Measurements from ENCODE around the gene PCSK7. TPM values are rescaled to one million over a fixed set of nuclear protein-coding genes. Genes with fewer than 3 reads are reported as not detected.

Gene PCSK7
- total RNA-seq, 1 donor from 2014 or later, result 54.6 TPM

DNA sequence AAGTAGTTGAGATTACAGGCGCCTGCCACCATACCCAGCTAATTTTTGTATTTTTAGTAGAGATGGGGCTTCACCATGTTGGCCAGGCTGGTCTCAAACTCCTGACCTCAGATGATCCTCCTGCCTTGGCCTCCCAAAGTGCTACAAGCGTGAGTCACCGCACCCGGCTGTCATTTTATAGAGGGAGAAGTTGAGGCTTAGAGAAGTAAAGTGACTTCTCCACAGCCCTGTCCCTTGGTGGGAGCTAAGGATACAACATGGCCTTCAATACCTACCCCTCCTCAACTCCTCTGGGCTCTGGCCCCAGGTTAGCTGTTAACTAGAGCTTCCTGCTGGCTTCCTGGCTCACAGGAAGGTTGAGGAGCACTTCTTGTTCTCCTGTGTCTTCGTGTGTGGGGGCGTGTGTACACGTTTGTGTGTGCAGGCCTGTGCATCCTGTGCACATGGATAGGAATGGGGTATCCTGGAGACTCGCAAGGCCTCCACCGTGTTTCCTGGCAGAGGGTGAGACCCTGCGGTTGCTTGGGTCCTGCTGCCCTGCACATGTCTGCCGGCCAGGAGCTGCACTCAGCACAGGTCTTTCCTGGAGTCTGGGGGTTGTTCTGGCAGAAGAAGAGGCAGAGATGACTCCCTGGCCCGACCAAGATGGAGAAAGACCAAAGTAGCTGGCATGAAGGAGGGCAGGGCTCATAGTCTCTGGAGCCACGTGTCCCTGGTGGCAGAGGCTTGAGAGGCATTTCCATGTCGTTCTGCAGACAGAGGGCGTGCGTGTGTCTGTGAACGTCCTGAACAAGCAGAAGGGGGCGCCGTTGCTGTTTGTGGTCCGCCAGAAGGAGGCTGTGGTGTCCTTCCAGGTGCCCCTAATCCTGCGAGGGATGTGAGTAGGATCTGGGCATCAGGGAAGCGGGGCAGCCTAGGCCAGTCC lies 51.0 kb downstream of the PCSK7 start:
- peak; percentile 42 for DNase-seq (ENCODE audit: extremely low spot score, unreplicated experiment)
- Mint-ChIP-seq H3K36me3 (peaks cover 19% of the 10 kb centered on the region), H3K9me3 (no peaks in the 10 kb centered on the region), H3K4me3 (peak overlapping the region; percentile 72), H3K4me1 (ENCODE audit: unreplicated experiment) (peaks cover 36% of the 10 kb centered on the region), H3K27ac (peak overlapping the region; percentile 83), H3K27me3 (no peaks in the 10 kb centered on the region)
- TF ChIP-seq, protein P1, sequence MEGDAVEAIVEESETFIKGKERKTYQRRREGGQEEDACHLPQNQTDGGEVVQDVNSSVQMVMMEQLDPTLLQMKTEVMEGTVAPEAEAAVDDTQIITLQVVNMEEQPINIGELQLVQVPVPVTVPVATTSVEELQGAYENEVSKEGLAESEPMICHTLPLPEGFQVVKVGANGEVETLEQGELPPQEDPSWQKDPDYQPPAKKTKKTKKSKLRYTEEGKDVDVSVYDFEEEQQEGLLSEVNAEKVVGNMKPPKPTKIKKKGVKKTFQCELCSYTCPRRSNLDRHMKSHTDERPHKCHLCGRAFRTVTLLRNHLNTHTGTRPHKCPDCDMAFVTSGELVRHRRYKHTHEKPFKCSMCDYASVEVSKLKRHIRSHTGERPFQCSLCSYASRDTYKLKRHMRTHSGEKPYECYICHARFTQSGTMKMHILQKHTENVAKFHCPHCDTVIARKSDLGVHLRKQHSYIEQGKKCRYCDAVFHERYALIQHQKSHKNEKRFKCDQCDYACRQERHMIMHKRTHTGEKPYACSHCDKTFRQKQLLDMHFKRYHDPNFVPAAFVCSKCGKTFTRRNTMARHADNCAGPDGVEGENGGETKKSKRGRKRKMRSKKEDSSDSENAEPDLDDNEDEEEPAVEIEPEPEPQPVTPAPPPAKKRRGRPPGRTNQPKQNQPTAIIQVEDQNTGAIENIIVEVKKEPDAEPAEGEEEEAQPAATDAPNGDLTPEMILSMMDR (conservative IDR thresholded peaks at IDR 0.05), result peak; percentile 69

DNA sequence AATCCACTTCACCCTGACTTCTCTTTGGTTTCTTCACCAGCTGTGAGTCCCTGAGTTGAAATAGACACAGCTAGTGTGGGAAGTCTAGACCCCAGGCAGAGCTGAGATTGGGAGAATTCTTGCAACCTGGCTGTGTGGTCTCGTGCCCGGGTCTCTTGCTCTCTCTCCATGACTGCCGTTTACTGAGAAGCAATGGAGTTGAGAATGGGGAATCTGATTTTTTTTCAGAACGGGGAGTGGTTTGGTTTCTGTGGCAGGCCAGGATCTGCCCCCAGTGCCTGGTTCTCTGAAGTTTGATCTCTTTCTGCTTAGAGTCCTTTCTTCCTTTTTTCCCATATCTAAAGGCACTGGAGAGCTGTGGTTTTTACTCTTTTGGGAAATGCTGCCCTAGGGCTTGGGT lies 51.9 kb downstream of the PCSK7 start:
- Mint-ChIP-seq H3K4me1 (ENCODE audit: unreplicated experiment) (peaks cover 43% of the 10 kb centered on the region), H3K4me3 (peak overlapping the region; percentile 95), H3K27ac (peak overlapping the region; percentile 83), H3K9me3 (no peaks in the 10 kb centered on the region), H3K36me3 (peaks cover 14% of the 10 kb centered on the region), H3K27me3 (no peaks in the 10 kb centered on the region)
- no peak for DNase-seq (ENCODE audit: extremely low spot score, unreplicated experiment)
- TF ChIP-seq, protein P1 (conservative IDR thresholded peaks at IDR 0.05), result no peak

DNA sequence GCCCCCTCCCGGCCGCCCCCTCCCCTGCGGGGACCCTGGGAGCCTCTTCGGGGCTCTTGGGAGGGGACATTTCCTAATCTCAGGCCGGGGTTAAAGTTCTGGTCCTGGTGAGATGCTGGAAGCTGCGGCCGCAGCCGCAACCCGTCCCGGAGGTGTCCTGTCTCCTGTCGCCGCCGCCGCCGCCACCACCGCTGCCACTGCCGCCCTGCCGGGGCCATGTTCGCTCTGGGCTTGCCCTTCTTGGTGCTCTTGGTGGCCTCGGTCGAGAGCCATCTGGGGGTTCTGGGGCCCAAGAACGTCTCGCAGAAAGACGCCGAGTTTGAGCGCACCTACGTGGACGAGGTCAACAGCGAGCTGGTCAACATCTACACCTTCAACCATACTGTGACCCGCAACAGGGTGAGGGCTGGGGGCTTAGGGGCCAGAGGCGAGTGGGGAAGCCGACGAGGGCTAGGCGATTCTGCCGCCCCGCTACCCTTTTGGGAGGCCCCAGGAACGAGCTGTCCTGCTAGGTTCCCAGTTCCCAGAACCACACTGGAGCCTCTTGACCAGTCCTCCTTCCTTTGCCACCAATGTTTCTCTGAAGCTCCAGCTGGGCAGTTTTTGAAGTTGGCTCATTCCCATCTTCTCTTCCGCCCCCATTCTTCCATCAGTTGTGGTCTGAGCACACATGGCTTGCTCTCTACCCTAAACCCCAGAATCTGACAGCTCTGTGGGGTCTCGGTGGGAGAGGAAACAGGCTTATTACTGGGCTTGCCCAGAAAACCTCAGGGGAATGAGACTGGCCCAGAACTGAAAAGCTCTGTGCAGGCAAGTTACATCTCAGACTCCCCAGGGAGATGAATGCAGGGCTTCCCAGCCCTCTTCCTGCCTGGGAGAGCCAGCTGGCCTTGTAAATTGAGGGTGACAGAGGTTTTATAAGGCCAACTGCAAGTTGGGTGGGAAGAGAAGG lies 52.5 kb downstream of the PCSK7 start:
- H3K27me3 Mint-ChIP-seq, result no peaks in the 10 kb centered on the region
- TF ChIP-seq, protein P1 (conservative IDR thresholded peaks at IDR 0.05), result peak; percentile 18
- peak; percentile 74 for DNase-seq (ENCODE audit: extremely low spot score, unreplicated experiment)
- H3K9me3 Mint-ChIP-seq, result no peaks in the 10 kb centered on the region
- peaks cover 14% of the 10 kb centered on the region for H3K36me3 Mint-ChIP-seq
- H3K4me1 Mint-ChIP-seq (ENCODE audit: unreplicated experiment), result peaks cover 45% of the 10 kb centered on the region
- peak overlapping the region; percentile 95 for H3K4me3 Mint-ChIP-seq
- peak overlapping the region; percentile 83 for H3K27ac Mint-ChIP-seq

DNA sequence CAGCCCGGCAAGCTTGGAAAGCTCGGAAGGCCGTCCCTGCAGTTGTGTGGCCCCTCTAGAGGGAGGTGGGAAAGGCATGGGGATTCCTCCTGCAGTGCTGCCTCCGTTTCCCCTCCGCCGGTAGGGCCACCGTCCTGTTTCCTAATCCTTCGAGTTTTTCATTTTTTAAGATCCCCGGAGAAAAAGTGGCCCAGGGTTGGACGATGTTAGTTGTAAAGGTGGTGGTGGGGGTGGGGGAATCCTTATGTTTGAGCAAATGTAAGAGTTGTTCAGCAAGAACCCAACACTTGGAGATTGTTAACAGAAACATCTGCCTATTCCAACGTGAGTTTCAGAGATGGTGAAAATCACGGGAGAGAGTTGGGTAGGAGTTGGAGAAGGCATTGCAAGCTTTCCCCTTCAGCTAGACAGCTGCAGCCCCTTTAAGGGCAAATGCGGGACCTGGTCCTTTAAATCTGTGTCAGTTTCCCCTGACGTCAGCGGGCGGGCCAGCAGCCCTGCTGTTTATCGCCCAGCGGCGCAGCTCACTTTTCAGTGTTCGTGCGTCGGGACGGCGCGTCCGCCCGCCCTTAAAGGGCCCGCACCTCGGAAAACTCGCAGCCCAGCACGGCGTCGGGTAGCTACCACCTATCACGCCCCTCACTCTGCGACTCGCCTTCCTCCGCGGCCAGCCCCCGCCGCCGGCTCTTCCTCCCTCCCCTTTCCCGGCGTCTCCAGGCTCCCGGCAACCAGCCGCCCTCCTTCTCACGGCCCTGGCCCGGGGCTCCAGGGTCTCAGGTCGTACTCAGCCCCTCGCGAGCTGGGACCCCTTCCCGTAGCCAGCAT lies 53.5 kb downstream of the PCSK7 start, which contains the start of gene SIDT2:
Gene SIDT2 (plus strand): TSS at position 534 of the 825 bp plus-strand sequence. CDS start 521 bp downstream, outside the sequence.
- DNase-seq (ENCODE audit: extremely low spot score, unreplicated experiment), result peak; percentile 90
- TF ChIP-seq, protein P1 (conservative IDR thresholded peaks at IDR 0.05), result no peak
- H3K36me3 Mint-ChIP-seq, result peaks cover 6% of the 10 kb centered on the region
- peaks cover 40% of the 10 kb centered on the region for H3K4me1 Mint-ChIP-seq (ENCODE audit: unreplicated experiment)
- no peaks in the 10 kb centered on the region for H3K9me3 Mint-ChIP-seq
- peak within 1 kb of the TSS; percentile 91 for H3K27ac Mint-ChIP-seq
- no peaks in the 10 kb centered on the region for H3K27me3 Mint-ChIP-seq
- H3K4me3 Mint-ChIP-seq, result peak within 1 kb of the TSS; percentile 95
